ENCODE data around the gene B4GALNT3. TPM values are rescaled to one million over a fixed set of nuclear protein-coding genes. Genes with fewer than 3 reads are reported as not detected.

The B4GALNT3 gene
- total RNA-seq, 1 experiment from 2014 or later, result 23.3 TPM

DNA sequence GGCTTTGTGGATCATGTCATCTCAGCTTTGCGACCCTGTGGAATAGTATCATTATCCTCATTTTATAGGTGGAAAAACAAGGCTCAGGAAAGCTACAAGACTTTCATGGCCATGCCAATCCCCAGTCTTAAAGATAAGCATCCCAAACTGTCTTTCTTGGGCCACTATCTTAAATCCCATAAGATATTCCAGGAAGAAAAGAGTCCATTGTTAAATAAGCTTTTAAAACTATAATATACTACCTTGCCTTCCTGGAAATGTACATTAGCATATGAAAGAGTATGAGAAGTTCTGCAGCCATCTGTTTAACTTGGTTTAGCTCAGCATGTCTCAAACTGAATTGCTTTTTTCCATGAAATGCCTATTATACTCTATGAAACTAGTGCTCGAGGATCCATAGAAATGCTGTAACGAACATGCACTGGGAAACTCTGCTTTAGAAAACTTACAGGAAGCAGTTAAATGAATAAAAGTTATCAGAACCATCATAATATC lies 77.1 kb downstream of the B4GALNT3 start:
- Histone ChIP-seq H3K9me3 (ENCODE audit: control insufficient read depth, low read depth, low read length) (no peaks in the 10 kb centered on the region), H3K18ac (ENCODE audit: insufficient read length, low read depth, low read length) (no peak overlapping the region), H3K4ac (ENCODE audit: low read depth, low read length) (no peak overlapping the region), H3K4me1 (ENCODE audit: insufficient read depth, low read length) (peaks cover 2% of the 10 kb centered on the region; the same call in 1 of the 2 replicates), H2BK5ac (ENCODE audit: insufficient read length, low read length) (no peak overlapping the region), H3K4me2 (ENCODE audit: insufficient read depth, insufficient read length, low read length) (no peak overlapping the region), H3T11ph (ENCODE audit: low read length) (no peak overlapping the region), H3K79me1 (ENCODE audit: insufficient read depth, low read depth, low read length, poor library complexity, severe bottlenecking) (no peaks in the 10 kb centered on the region), H2BK12ac (ENCODE audit: insufficient read length, low read depth, low read length) (no peak overlapping the region), H4K91ac (ENCODE audit: insufficient read length, low read depth, low read length) (no peak overlapping the region), H2AFZ (ENCODE audit: low read length) (no peak overlapping the region), H3K79me2 (ENCODE audit: insufficient read depth, low read length) (no peaks in the 10 kb centered on the region), H3K27ac (ENCODE audit: insufficient read length, low read depth, low read length) (no peak overlapping the region), H4K8ac (replicated peaks; ENCODE audit: insufficient read length, low read depth, low read length) (no peak overlapping the region), H3K9ac (ENCODE audit: extremely low read depth, insufficient read length, low read length) (no peak overlapping the region), H3K56ac (ENCODE audit: insufficient read length, low read depth, low read length) (no peak overlapping the region), H2BK20ac (ENCODE audit: low read depth, low read length, poor library complexity, severe bottlenecking) (no peak overlapping the region), H2BK120ac (ENCODE audit: low read depth, low read length, poor library complexity, severe bottlenecking) (no peak overlapping the region), H3K23me2 (ENCODE audit: insufficient read length, low read depth, low read length, poor library complexity, severe bottlenecking) (no peaks in the 10 kb centered on the region), H4K5ac (ENCODE audit: insufficient read length, low read depth, low read length) (no peak overlapping the region), H2BK15ac (ENCODE audit: low read depth, low read length) (no peak overlapping the region), H4K20me1 (ENCODE audit: control insufficient read depth, insufficient read depth, insufficient read length) (no peaks in the 10 kb centered on the region), H2AK5ac (ENCODE audit: insufficient read length, low read length) (no peak overlapping the region), H3K23ac (ENCODE audit: insufficient read length, low read depth, low read length) (no peak overlapping the region), H3K14ac (ENCODE audit: insufficient read depth, low read length) (no peak overlapping the region), H3K27me3 (ENCODE audit: insufficient read depth, low read length) (no peaks in the 10 kb centered on the region)
- Mint-ChIP-seq H3K4me3 (no peak overlapping the region), H3K9me3 (peaks cover 7 to 9% of the 10 kb centered on the region in 2 experiments), H3K4me1 (peaks cover 10 to 14% of the 10 kb centered on the region in 2 experiments), H3K27ac (no peak overlapping the region), H3K36me3 (ENCODE audit: insufficient read depth in 1 of 3, low read depth in 3 of 3) (peaks cover 9 to 13% (median 10%) of the 10 kb centered on the region in 3 experiments), H3K27me3 (ENCODE audit: low read depth) (no peaks in the 10 kb centered on the region; the same call in 1 of the 2 replicates)
- DNase-seq, result no peak
- WGBS (ENCODE audit: extremely low coverage, insufficient read length, low lambda C conversion rate), result no CpG with 5 or more reads among the region's 3 CpGs
- no peak for TF ChIP-seq CTCF (conservative IDR thresholded peaks at IDR 0.05)

Data from H9 (cell line).